ENCODE results near the gene GALNT10. TPM values are rescaled to one million over a fixed set of nuclear protein-coding genes. Genes with fewer than 3 reads are reported as not detected.

GALNT10 gene
- total RNA-seq, 1 experiment from 2014 or later: 68.2 TPM

- H3K4me3 Mint-ChIP-seq (ENCODE audit: low read depth, unreplicated experiment): no peak overlapping the region
- H3K27ac Mint-ChIP-seq (ENCODE audit: unreplicated experiment): no peak overlapping the region
- intact Hi-C loops (cut with micrococcal nuclease; ENCODE audit: unreplicated experiment): no loop called here
- TF ChIP-seq CTCF (IDR thresholded peaks at IDR 0.05; ENCODE audit: unreplicated experiment): no peak
- CTCF ChIA-PET: interaction anchor here (0.7 kb wide), 1 partner anchor 24 kb away, joined by 3 read pairs; no protein-coding TSS in a partner anchor
- BruUV-seq (replicated peaks): no TSS peak
- no peaks in the 10 kb centered on the region for H3K36me3 Mint-ChIP-seq (ENCODE audit: insufficient read depth, unreplicated experiment)
- DNase-seq: no peak
- H3K27me3 Mint-ChIP-seq (ENCODE audit: unreplicated experiment): peaks cover 65% of the 10 kb centered on the region
- H3K9me3 Mint-ChIP-seq (ENCODE audit: low read depth, unreplicated experiment): no peaks in the 10 kb centered on the region
- no peaks in the 10 kb centered on the region for H3K4me1 Mint-ChIP-seq (ENCODE audit: low read depth, unreplicated experiment)
These were observed 24.6 kb upstream of the GALNT10 start for GRCh38 chr5:154165886-154166285.

- H3K27me3 Mint-ChIP-seq (ENCODE audit: unreplicated experiment): peaks cover 52% of the 10 kb centered on the region
- CTCF ChIA-PET: interaction anchor here (0.7 kb wide), 2 partner anchors 23 to 44 kb away, joined by 3 to 5 read pairs; no protein-coding TSS in a partner anchor
These were observed 23.4 kb upstream of the GALNT10 start for GRCh38 chr5:154166901-154167791.

GRCh38 chr5:154168395-154168794, 22.1 kb upstream of the GALNT10 start:
- Mint-ChIP-seq H3K27ac (ENCODE audit: unreplicated experiment) (no peak overlapping the region), H3K27me3 (ENCODE audit: unreplicated experiment) (peaks cover 40% of the 10 kb centered on the region)
- no TSS peak for BruUV-seq (replicated peaks)

More at GRCh38 chr5:154166901-154167791, 23.4 kb upstream of the GALNT10 start:
- H3K4me1 Mint-ChIP-seq (ENCODE audit: low read depth, unreplicated experiment): no peaks in the 10 kb centered on the region
- BruUV-seq (replicated peaks): no TSS peak
- no peak overlapping the region for H3K4me3 Mint-ChIP-seq (ENCODE audit: low read depth, unreplicated experiment)
- DNase-seq: no peak
- H3K9me3 Mint-ChIP-seq (ENCODE audit: low read depth, unreplicated experiment): no peaks in the 10 kb centered on the region
- TF ChIP-seq CTCF (IDR thresholded peaks at IDR 0.05; ENCODE audit: unreplicated experiment): no peak
- intact Hi-C loops (cut with micrococcal nuclease; ENCODE audit: unreplicated experiment): no loop called here
- no peak overlapping the region for H3K27ac Mint-ChIP-seq (ENCODE audit: unreplicated experiment)
- H3K36me3 Mint-ChIP-seq (ENCODE audit: insufficient read depth, unreplicated experiment): no peaks in the 10 kb centered on the region

GRCh38 chr5:154172785-154173184, 17.7 kb upstream of the GALNT10 start:
- no peak for TF ChIP-seq CTCF (IDR thresholded peaks at IDR 0.05; ENCODE audit: unreplicated experiment)
- Mint-ChIP-seq H3K27ac (ENCODE audit: unreplicated experiment) (no peak overlapping the region), H3K9me3 (ENCODE audit: low read depth, unreplicated experiment) (no peaks in the 10 kb centered on the region), H3K4me1 (ENCODE audit: low read depth, unreplicated experiment) (no peaks in the 10 kb centered on the region), H3K4me3 (ENCODE audit: low read depth, unreplicated experiment) (no peak overlapping the region), H3K27me3 (ENCODE audit: unreplicated experiment) (peaks cover 21% of the 10 kb centered on the region), H3K36me3 (ENCODE audit: insufficient read depth, unreplicated experiment) (no peaks in the 10 kb centered on the region)
- intact Hi-C loops (cut with micrococcal nuclease; ENCODE audit: unreplicated experiment): no loop called here
- CTCF ChIA-PET: no interaction called here
- no TSS peak for BruUV-seq (replicated peaks)
- no peak for DNase-seq

More at GRCh38 chr5:154168395-154168794, 22.1 kb upstream of the GALNT10 start:
- Mint-ChIP-seq H3K9me3 (ENCODE audit: low read depth, unreplicated experiment) (no peaks in the 10 kb centered on the region), H3K4me1 (ENCODE audit: low read depth, unreplicated experiment) (no peaks in the 10 kb centered on the region), H3K4me3 (ENCODE audit: low read depth, unreplicated experiment) (no peak overlapping the region), H3K36me3 (ENCODE audit: insufficient read depth, unreplicated experiment) (no peaks in the 10 kb centered on the region)
- CTCF ChIA-PET: no interaction called here
- intact Hi-C loops (cut with micrococcal nuclease; ENCODE audit: unreplicated experiment): no loop called here
- DNase-seq: no peak
- TF ChIP-seq CTCF (IDR thresholded peaks at IDR 0.05; ENCODE audit: unreplicated experiment): no peak
